WI38 (cell line): Measurements from ENCODE around the gene SLC38A3.

Experiments used
- H3K4me3 ChIP-seq: 2 replicates; pipeline ENCODE4 v1.5.1; 2011; ENCODE audit warnings: low read depth, mild to moderate bottlenecking, control low read depth, low read length
- TF ChIP-seq, protein P1 (sequence below): IDR thresholded peaks from 2 replicates; pipeline ENCODE4 v1.5.1; 2012; ENCODE audit warnings: low read depth, mild to moderate bottlenecking, control low read depth, low read length

SLC38A3 gene

DNA sequence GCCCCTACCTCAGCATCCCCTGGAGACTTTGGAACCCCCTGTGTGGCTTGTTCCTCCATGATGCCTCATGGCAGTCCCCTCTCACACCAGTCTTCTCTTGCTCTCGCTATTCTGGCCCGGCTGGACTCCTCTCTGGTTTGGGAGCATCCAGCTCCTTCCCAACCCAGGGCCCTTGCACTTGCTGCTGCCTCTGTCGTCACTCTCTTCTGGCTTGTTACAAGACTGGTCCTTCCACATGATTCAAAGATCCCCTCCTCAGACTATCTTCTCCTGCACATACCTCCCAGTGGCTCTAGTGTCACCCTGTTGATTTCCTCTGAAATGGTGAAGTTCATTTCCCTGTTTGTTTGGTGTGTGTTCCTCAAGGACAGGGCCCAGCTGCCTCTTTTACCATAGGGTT, 24.4 kb downstream of the SLC38A3 start:
- no peak overlapping the region for H3K4me3 ChIP-seq
- TF ChIP-seq, protein P1, sequence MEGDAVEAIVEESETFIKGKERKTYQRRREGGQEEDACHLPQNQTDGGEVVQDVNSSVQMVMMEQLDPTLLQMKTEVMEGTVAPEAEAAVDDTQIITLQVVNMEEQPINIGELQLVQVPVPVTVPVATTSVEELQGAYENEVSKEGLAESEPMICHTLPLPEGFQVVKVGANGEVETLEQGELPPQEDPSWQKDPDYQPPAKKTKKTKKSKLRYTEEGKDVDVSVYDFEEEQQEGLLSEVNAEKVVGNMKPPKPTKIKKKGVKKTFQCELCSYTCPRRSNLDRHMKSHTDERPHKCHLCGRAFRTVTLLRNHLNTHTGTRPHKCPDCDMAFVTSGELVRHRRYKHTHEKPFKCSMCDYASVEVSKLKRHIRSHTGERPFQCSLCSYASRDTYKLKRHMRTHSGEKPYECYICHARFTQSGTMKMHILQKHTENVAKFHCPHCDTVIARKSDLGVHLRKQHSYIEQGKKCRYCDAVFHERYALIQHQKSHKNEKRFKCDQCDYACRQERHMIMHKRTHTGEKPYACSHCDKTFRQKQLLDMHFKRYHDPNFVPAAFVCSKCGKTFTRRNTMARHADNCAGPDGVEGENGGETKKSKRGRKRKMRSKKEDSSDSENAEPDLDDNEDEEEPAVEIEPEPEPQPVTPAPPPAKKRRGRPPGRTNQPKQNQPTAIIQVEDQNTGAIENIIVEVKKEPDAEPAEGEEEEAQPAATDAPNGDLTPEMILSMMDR: no peak

DNA sequence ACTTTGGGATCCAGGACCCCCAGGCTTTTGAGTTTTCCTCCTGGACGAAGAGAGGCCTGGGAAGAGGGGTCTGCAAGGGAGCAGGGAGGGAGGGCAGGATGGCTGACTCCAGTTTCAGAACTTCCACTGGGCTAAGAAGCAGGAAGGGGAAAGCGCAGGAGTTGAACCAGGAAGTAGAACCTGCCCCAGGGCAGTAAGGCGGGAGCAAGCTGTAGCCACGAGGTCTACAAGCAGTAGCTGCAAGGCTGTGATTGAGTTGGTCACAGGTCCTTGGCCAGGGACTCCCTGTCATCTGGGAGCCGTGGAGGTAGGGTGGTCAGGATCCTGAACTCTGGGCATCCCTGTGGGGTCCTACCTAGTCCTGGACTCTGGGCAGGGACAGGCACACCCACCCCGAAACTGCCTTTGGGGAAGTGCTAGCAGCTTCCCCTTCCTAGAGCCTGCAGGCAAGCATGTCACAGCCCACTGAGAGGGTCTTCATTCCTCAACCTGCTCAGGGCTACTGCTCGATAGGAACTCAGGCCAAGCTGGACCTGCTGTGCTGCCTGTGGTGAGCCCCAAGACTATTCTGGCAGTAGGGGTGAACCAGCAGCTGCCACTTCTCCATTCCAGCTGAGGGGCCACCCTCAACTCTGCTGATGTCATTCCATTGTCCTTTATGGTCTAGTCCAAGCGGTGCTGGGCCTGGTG, 25.2 kb downstream of the SLC38A3 start:
- TF ChIP-seq, protein P1: no peak
- no peak overlapping the region for H3K4me3 ChIP-seq

DNA sequence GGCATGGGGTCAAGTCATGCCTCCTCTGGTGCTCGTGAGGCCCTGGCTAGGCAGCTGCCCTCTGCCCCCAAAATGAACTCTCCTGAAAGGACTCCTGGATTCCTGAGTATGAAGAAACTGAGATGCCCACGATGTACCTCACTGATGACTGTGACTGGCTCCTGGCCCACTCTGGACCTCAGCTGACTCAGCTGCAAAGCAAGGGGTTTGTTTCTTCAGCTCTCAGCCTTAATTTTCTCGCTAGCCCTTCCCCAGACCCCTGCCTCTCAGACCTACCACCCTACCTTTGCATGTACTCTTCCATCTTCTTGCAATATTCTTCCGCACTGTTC, 25.7 kb downstream of the SLC38A3 start:
- no peak overlapping the region for H3K4me3 ChIP-seq
- TF ChIP-seq, protein P1: no peak

DNA sequence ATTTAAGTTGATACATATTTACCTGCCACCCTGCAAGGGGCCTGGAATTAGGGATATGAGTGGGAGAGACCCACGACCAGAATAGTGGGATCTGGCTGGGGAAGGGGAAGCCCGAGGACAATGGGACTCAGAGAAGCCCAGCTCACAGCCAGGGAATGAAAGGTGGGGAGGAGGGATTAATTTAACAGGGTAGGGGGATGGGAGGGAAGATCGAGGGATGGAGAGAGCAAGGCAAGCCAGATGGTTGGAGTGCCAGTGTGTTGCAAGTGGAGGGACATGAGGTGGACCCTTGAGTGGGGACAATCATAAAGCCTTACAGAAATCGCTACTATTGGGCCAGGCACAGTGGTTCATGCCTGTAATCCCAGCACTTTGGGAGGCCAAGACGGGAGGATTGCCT, 26.5 kb downstream of the SLC38A3 start:
- no peak overlapping the region for H3K4me3 ChIP-seq
- TF ChIP-seq, protein P1: no peak

DNA sequence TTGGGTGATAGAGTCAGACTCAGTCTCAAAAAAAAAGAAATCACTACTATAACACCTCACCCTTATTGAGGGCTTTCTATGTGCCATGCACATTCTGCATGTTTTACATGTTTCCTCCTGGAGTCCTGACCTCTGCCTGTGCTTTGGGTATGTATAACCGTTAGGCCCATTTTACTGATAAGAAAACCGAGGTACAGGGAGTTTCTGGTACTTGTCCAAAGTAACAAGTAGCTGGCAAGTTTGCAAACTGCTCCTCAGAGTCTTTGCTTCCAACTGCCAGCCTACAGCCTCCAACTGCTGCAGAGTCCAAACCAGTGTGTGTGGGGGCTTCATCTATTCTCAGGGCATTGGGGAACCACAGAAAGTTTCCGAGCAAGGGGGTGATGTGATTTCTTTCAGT, 27.2 kb downstream of the SLC38A3 start:
- no peak overlapping the region for H3K4me3 ChIP-seq
- TF ChIP-seq, protein P1: no peak

DNA sequence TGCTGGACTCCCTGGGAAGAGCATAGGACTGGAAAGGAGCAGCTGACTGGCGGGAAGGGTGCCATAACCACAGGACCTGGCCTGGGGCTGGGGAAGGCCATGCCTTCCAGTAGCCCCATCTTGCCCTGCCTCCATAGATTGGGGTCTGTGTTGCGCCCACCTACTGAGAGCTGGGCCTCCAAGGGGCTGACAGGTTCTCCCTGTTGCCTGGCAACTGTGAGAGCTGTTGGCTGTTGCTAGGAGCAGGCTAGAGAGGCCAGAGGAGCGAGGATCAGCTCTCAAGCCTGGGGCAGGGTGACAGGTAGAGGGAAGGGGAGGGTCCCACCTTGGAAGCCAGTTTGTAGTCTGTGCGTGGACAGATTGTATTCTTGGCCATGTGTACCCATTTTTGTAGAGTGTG, 28.1 kb downstream of the SLC38A3 start:
- H3K4me3 ChIP-seq: no peak overlapping the region
- TF ChIP-seq, protein P1: no peak

DNA sequence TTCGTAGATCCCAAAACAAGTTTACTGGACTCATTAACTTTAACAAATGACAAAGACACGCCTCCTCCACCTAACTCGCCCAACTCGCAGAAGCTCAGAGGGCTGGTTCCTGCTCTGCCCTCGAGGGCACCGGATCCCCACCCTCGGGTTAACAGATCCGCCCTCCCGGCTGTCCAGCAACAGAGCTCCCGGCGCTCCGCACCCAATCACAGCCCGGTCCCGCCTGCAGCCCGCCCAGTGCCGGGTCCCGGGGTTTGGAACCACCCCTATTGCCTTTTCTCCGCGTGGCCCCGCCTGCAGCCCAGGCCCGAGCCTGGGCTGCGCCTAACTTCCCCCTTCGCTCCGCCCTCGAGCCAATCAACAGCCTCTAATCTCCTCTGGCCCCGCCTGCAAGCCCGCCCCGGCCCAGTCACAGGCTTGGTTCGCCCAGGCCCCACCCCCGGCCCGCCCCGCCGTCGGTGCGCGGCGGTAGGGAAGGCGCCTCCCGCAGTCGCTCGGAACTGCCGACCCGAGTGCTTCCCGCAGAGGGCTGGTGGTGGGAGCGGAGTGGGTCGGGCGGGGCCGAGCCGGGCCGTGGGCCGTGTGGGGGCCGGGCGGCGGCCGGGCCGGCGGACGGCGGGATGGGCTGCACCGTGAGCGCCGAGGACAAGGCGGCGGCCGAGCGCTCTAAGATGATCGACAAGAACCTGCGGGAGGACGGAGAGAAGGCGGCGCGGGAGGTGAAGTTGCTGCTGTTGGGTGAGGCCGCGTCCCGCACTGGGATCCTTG, 30.8 kb downstream of the SLC38A3 start, which contains the start of gene GNAI2:
Gene GNAI2, plus strand, starts transcription at position 489 of the 768 bp plus-strand sequence. Its CDS starts 132 bp downstream, at position 621.
- H3K4me3 ChIP-seq: peak within 1 kb of the TSS; percentile 98
- TF ChIP-seq, protein P1: no peak
